ENCODE data around the gene THOC7.

THOC7 gene

DNA sequence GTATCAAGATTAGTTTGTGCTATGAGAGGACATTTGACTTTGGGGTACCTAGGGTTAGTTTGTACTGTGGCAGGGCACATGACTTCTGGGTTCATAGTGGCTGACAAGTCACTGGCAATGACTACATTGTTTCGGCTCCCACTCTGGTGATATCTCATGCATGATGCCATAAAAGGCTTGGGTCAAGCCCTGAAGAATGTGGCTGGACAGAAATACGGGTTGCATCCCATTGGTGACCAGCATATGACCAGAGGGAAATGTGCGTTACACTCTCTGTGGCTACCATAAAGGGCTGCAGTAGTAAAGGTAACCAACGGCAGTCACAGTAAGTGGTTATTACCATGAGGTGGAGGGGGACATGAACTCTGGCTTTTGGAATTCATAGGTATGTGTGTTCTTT lies 18.4 kb downstream of the THOC7 start:
- no peak for DNase-seq (ENCODE audit: low read depth in 3 of 3, low spot score in 1 of 3)

DNA sequence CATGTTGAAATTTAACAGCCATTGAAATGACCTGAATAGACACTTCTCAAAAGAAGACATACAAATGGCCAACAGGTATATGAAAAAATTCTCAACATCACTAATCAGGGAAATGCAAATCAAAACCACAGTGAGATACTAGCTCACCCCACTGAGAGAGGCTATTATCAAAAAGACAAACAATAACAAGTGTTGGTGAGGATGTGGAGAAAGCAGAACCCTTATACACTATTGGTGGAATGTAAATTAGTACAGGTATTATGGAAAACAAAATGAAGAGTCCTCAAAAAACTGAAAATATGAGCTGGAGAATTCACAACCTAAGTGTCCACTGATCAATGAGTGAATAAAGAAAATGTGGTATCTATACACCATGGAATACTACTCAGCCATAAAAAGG lies 21.5 kb downstream of the THOC7 start:
- DNase-seq (ENCODE audit: low read depth in 3 of 3, low spot score in 1 of 3): no peak

DNA sequence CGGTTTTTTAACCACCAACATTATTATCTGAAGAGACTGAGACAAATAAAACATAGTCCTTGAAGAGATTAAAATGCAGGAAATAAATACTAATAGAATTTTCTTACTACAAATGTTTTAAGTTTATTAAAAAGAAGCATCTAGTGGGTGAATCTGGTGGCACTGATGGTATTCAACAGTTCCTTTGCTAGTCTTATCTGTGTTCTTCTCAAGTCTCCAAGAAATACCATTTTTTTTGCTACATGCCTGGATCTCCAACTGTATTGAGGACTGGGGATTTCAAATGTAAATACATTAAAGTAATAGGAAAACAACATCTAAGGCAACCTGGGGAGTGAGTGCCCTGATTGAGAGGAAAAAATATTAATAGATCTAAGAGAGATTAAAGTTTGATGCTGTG lies 21.9 kb downstream of the THOC7 start:
- no peak for DNase-seq (ENCODE audit: low read depth in 3 of 3, low spot score in 1 of 3)

DNA sequence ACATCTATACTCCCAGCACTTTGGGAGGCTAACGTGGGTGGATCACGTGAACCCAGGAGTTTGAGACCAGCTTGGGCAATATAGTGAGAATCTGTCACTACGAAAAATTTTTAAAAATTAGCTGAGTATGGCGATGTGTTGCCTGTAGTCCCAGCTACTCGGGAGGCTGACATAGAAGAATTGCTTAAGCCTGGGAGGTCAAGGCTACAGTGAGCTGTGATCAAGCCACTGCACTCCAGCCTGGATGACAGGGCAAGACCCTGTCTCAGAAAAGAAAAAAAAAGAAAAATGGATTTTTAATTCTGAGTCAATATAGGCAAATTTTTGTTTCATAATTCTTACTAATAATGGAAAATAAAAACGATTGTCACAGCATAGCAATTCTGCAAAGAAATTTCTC lies 31.2 kb downstream of the THOC7 start:
- DNase-seq (ENCODE audit: low read depth in 3 of 3, low spot score in 1 of 3): no peak

DNA sequence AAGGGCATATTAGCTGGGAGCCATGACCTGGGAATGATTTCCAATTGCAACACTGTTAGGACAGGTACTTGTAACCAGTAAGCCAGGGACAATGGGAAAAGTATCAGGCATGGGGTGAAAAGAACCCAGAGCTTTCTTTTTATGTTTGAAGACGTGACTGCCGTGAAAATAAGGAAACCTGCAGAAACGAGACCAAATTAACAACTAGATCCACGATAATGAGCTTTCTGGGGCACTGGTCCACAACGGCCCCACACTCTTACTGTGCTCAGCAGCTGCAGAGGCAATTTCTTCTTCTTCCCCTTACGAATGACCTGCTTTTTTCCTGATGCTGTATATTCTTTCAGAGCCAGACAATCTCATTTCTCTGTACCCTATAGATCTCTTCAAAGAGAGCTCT lies 33.1 kb downstream of the THOC7 start:
- no peak for DNase-seq (ENCODE audit: low read depth in 3 of 3, low spot score in 1 of 3)

DNA sequence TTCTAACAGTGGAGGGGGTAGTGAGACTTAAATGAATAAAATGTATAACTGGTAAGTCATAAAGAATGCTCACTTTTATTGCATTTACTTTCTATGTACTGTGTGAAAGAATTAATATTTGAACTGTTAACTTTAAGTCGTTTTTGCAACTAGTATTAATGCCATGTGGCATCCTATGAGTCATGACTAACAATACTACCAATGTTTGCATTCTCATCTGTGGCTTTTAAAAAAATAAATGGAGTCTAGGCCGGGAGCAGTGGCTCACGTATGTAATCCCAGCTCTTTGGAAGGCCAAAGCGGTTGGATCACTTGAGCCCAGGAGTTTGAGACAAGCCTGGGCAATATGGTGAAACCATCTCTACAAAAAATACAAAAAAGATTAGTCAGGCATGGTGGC lies 39.3 kb downstream of the THOC7 start:
- DNase-seq (ENCODE audit: low read depth in 3 of 3, low spot score in 1 of 3): no peak

DNA sequence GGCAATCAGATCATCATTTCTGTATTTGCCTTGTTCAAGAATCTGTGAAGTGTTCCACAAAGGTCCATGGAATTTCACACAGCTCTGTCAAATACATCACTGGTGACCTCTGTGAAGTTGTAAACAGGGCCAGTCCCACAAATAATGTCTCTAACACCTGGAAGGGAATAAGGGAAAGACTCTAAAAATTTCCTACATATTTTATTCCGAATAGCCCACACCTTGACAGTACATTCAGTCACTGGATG lies 44.5 kb downstream of the THOC7 start, which contains the start of gene C3orf49:
TSS of gene C3orf49 (plus strand) at position 149 of the 248 bp plus-strand sequence. CDS start 173 bp downstream, outside the sequence.
- no peak for DNase-seq (ENCODE audit: low read depth in 3 of 3, low spot score in 1 of 3)

DNA sequence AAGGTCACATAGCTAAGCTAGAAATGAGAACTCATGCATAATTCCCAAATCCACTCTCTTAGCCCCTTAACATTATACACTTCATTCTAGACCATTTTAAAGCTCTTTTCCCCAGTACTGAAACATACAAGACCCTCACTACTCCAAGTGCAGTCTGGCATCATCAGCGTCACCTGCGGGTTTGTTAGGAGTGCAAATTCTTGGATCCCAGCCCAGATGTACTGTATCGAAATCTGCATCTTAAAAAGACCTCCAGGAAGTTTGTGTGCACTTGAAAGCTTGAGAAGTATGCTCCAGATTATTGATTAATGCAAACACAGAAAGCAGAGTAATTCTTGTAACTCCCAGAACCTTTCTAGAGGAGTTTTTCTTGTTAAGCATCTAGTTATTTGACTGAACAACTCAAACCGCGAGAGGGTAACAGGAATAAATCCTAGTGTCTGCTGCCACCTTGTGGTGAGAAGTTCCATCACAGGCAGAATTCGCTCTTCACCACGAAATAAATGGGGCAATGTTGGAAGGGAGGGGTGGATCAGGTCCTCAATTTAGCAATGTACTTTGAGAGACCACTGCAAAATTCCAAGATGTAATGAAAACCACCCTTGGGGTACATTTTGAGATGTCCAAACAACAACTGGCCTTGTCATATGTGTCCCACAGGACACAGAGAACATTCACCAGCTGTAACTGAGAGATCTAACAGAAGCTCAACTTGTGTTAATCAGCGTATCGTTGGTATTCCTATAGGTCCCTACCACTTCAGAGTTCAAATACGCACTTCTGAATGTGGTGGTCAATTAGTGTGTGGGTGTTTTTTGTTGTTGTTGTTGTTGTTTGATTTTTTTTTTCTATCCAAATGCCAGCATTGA lies 45.1 kb downstream of the THOC7 start:
- peak; percentile 13 to 37 (median 19) for DNase-seq (ENCODE audit: low read depth in 3 of 3, low spot score in 1 of 3)

DNA sequence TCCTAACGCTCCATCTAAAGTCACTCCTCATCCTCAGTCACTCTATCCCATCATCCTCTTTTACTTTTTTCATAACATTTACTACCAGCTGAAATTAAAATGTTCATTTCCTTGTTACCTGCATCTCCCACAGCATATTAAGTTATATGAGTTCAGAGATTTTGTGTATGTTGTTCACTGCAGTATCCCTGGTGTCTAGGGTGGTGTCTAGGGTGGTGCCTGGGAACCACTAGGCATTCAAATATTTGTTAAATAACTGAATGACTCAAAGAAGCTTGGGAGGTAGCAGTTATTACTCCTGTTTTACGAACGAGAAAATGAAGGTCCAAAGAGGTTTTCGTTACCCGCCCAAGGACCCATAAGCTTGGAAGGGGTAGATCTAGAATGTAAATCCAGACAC lies 46.4 kb downstream of the THOC7 start:
- DNase-seq (ENCODE audit: low read depth in 3 of 3, low spot score in 1 of 3): no peak

DNA sequence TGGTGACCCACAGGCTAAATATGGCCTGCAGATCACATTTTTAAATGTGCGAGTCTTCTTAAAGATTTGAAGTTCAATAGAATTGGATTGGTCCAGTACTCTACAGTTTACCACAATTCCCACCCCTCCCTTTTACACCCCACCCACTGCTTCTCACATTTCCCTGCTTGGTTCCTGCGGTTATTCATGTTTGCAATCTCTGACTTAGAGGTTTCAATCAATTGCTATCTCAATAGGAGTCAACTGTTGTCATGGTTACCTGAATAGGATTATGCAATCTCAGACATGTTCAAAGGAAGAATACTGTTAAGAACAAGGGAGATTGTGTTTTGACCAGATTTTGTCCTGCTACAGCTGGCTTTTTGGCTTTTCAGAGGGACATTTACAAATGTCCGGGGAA lies 49.4 kb downstream of the THOC7 start:
- DNase-seq (ENCODE audit: low read depth in 3 of 3, low spot score in 1 of 3): no peak

DNA sequence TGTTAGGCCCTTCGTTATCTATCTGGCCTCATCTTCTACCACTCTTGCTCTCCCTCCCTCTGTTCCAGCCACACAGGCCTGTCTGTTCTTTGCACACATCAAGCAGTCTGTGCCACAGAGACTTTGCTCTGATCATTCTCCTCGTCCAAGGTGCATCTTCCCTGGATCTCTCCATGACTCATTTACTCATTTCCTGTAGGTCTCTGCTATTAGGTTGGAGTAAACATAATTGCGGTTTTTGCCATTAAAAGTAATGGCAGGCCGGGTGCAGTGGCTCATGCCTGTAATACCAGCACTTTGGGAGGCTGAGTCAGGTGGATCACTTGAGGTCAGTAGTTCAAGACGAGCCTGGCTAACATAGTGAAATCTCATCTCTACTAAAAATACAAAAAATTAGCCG lies 54.0 kb downstream of the THOC7 start:
- DNase-seq (ENCODE audit: low read depth in 3 of 3, low spot score in 1 of 3): no peak

DNA sequence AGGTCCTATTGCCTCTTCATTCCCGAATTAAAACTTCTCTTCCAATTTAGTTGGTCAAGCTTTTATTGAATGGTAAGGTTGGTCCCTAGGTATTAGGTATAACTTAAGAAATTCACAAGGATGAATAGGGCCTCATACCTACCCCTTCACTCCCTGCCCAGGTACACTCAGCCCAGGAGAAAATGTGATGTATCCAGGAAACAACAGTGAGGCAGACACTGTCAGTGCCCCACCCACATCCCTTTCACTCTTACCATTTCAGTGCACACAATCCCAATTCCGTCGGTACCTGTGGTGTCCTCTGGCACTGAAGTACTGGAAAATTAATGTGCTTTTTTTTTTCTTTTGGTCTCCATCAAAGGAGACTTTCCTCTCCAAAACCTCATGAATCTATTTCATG lies 55.0 kb downstream of the THOC7 start:
- DNase-seq (ENCODE audit: low read depth in 3 of 3, low spot score in 1 of 3): no peak

DNA sequence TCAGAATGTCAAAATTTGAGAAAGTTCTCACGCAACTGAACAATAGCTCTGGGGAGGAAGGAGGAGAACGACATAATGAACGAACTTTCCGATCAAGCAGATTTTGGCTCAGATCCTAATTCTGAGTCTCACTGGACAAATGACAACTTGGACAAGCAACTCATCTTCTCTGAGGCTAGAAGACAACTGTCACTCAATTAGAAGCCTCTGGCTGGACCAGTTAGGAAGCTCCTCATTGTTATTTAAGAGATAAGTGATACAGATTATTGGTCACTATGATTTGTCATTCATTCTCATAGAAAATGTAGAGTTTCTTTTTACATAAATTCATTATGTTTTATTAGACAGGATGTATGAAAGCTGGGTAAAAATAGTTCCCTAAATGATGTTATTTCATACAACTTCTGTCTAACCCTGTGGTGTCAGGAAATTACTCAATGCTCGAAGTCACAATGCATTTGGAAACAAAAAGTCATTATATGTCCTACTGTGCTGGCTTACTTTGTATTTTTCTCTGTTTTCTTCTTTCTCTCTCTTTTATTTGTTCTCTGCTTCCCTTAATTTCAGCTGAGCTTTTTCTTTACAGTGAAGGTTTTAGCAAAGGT lies 55.5 kb downstream of the THOC7 start:
- no peak for DNase-seq (ENCODE audit: low read depth in 3 of 3, low spot score in 1 of 3)

DNA sequence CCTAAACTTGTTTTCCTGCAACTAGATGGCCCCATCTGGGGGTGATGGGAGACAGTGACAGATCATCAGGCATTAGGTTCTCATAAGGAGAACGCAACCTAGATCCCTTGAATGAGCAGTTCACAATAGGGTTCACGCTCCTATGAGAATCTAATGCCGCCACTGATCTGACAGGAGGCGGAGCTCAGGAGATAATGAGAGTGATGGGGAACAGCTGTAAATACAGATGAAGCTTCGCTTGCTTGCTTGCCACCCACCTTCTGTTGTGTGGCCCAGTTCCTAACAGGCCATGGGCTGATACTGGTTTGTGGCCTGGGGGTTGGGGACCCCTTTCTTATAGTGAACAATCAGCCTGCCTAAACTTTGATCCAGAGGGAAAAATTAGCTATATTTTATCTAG lies 59.7 kb downstream of the THOC7 start:
- no peak for DNase-seq (ENCODE audit: low read depth in 3 of 3, low spot score in 1 of 3)

DNA sequence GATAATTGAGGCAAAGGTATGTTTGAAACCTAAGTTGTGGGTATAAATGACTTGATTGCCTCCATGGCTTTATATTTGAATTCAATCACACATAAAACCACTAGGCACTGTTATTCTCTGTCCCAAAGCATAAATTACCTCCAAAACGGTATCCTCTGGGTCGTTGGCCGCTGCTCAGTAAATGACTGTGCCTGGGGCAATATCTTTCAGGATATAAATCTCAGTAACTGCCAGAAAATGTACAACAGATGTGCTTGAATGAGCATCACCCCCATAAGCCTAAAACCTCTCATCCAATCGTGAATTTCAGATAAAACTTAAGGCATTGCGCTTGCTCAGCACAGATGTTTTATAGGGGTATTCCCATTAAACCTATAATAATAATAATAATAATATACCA lies 63.5 kb downstream of the THOC7 start:
- no peak for DNase-seq (ENCODE audit: low read depth in 3 of 3, low spot score in 1 of 3)

DNA sequence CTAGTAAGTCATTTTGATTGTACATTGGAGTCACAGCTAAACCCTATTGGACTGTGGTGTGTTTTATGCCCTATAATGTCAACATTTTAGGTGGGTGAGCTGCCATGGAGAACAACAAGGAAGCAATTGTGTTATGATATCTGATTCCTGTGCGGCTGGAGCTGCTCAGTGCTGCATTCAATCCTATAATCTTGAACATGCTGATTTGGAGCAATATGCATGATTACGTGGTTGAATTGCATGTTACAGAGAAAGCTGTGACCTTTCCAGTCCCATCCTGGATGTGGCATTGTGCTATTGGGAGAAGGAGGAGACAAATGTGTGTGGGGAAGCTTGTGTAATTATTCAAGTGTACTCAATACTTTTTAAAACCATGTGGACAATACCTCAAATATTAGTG lies 64.7 kb downstream of the THOC7 start:
- DNase-seq (ENCODE audit: low read depth in 3 of 3, low spot score in 1 of 3): no peak

DNA sequence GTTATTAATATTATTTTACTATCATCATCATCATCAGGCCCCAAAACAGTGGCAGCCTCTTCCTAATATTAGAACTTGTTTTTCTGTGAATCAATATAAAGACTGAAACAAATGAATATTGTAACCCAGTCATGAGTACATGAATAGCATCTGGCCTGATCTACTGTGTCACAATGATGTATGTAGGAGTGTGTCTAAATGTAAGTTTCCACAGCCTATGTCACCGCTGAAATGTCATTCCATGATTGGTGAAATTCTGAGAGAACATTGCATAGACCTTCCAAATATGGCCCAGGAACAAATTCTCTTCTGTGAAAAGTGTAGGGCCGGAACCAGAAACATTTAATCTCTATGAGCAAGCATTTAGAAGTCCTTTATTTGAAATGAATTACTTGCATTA lies 65.1 kb downstream of the THOC7 start:
- no peak for DNase-seq (ENCODE audit: low read depth in 3 of 3, low spot score in 1 of 3)

DNA sequence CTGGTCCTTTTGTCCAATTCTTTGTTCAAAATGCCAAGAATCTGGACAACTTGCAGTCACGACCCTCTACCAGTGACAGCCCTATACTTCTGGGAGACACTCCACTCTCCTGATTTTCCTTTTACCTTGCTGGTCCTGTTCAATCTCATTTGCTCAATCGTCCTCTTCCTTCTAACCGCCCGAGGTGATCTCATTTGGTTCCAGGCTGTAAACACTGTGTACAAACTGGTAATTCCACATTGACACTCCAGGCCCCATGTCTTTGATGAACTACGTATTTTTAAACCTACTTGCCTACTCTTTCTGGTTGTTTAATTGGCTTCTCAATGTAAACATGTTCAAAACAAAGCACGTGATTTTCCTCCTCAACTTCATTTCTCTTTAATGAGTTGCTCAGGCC lies 68.2 kb downstream of the THOC7 start:
- no peak for DNase-seq (ENCODE audit: low read depth in 3 of 3, low spot score in 1 of 3)

DNA sequence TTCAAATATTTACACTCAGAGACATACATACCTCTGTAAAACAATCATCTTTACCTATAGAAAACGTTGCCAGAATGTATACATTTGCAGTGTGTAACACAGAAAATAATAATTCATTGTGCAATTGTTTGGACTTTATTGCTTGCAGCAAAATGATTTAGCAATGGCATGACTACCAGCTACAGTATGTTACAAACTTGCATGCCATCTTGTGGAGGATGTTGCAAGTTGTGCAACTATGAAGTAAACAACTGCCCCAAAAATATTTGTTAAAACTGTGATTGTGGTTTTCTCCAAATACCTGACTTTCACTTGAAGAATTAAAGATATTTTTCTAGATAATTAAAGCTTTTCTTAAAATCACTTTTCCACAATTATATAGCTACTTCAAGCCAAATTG lies 71.6 kb downstream of the THOC7 start:
- DNase-seq (ENCODE audit: low read depth in 3 of 3, low spot score in 1 of 3): no peak
